A549 (cell line): ENCODE results near the gene CRNKL1. TPM values are rescaled to one million over a fixed set of nuclear protein-coding genes. Genes with fewer than 3 reads are reported as not detected.
A peak's percentile ranks its signal among the peaks of the same experiment; 100 is the strongest.

Experiments used
- ATAC-seq, 2 experiments: fragments of 200-7000 bp in 1 of 2; fragments of >200 bp in 1 of 2; cut with Nextera tagmentation in 1 of 2; cut with Tn5 transposase in 1 of 2; 3 replicates each; pipeline versions ENCODE4 v1.8.0 to v1.9.1; 2018 to 2020; ENCODE audit warnings: mild to moderate bottlenecking in 1 of 2, moderate library complexity in 1 of 2
- CTCF ChIA-PET: fragments of 300-600 bp; sonication (Branson Sonifier 250); formaldehyde crosslinking; extraction: SDS; loops from one replicate; lab custom pipeline; 2021; ENCODE audit warnings: antibody characterized with exemption, inconsistent platforms; lab: Yijun Ruan, JAX
- POLR2A ChIA-PET: fragments of 350-600 bp; formaldehyde crosslinking; extraction: SDS; loops from one replicate; lab custom pipeline; 2021; ENCODE audit warnings: antibody characterized with exemption, inconsistent platforms; lab: Yijun Ruan, JAX
- DNase-seq, 2 experiments: peaks; one replicate each; pipeline versions ENCODE4 v3.0.0 to v3.0.0-alpha.2; 2011 to 2016; ENCODE audit warnings: low read depth in 1 of 2, low spot score in 1 of 2
- FAIRE-seq: peaks from 2 replicates; lab custom pipeline; 2011; peaks lifted over from hg19 to GRCh38; lab: Jason Lieb, UNC
- H3K27ac ChIP-seq, 2 experiments: fragments of >200 bp; sonication (Bioruptor Twin); formaldehyde crosslinking; 3 replicates each; pipeline ENCODE4 v1.5.1; 2016 to 2017
- H3K4me1 ChIP-seq: fragments of >200 bp; sonication (Bioruptor Twin); formaldehyde crosslinking; 3 replicates; pipeline ENCODE4 v1.6.1; 2016
- H3K4me2 ChIP-seq: fragments of >200 bp; sonication (Bioruptor Twin); formaldehyde crosslinking; 3 replicates; pipeline ENCODE4 v1.6.1; 2016
- H3K4me3 ChIP-seq: fragments of >200 bp; sonication (Bioruptor Twin); formaldehyde crosslinking; 3 replicates; pipeline ENCODE4 v1.5.1; 2016
- H3K9me3 ChIP-seq: fragments of >200 bp; sonication (Bioruptor Twin); formaldehyde crosslinking; 3 replicates; pipeline ENCODE4 v1.6.1; 2016
- ATOH8 ChIP-seq: fragments of 250-450 bp; sonication (Bioruptor Pico); IDR thresholded peaks from 2 replicates; pipeline ENCODE4 v1.5.0; 2020; ENCODE audit warnings: low read depth, mild to moderate bottlenecking, moderate library complexity
- CEBPB ChIP-seq, 2 experiments: fragments of >200 bp in 1 of 2; sonication (Bioruptor Twin) in 1 of 2; formaldehyde crosslinking in 1 of 2; IDR thresholded peaks; 2 replicates each; pipeline ENCODE4 v1.6.1; 2012 to 2016
- EHMT2 ChIP-seq: fragments of 200-600 bp; sonication (generic); IDR thresholded peaks from 2 replicates; pipeline ENCODE4 v1.6.1; 2016; ENCODE audit warnings: antibody characterized with exemption, low read depth, mild to moderate bottlenecking, moderate library complexity
- FOSB ChIP-seq: fragments of 250-450 bp; sonication (Bioruptor Pico); IDR thresholded peaks from 2 replicates; pipeline ENCODE4 v1.5.0; 2020; ENCODE audit warnings: mild to moderate bottlenecking, moderate library complexity
- HES2 ChIP-seq: fragments of >200 bp; sonication (Bioruptor Twin); formaldehyde crosslinking; IDR thresholded peaks from 2 replicates; pipeline ENCODE4 v1.6.1; 2016
- JUNB ChIP-seq: fragments of >200 bp; sonication (Bioruptor Twin); formaldehyde crosslinking; IDR thresholded peaks from 2 replicates; pipeline ENCODE4 v1.6.1; 2016
- KDM5A ChIP-seq: fragments of 200-600 bp; sonication (generic); IDR thresholded peaks from 2 replicates; pipeline ENCODE4 v1.6.1; 2016; ENCODE audit warnings: antibody characterized with exemption, mild to moderate bottlenecking
- MAFK ChIP-seq: fragments of 450-650 bp; IDR thresholded peaks from 2 replicates; pipeline ENCODE4 v1.6.1; 2014; ENCODE audit not compliant: partially characterized antibody
- MAX ChIP-seq: IDR thresholded peaks from 2 replicates; pipeline ENCODE4 v1.6.1; 2012
- NFE2L2 ChIP-seq: fragments of 150-350 bp; conservative IDR thresholded peaks from 2 replicates; pipeline ENCODE4 v1.6.1; 2014; ENCODE audit warnings: low read length
- REST ChIP-seq: fragments of 200-600 bp; sonication (generic); IDR thresholded peaks from 2 replicates; pipeline ENCODE4 v1.6.1; 2016; ENCODE audit warnings: antibody characterized with exemption, mild to moderate bottlenecking, moderate library complexity
- TFCP2L1 ChIP-seq: fragments of 250-450 bp; sonication (Bioruptor Pico); IDR thresholded peaks from 2 replicates; pipeline ENCODE4 v1.5.0; 2021; ENCODE audit warnings: mild to moderate bottlenecking
- ZSCAN20 ChIP-seq: fragments of 250-450 bp; sonication (Bioruptor Pico); IDR thresholded peaks from 2 replicates; pipeline ENCODE4 v1.8.0; 2022; ENCODE audit warnings: mild to moderate bottlenecking, moderate library complexity
- WGBS: methylation state at CpG from one replicate; pipeline ENCODE4 v1.1.6; 2017; ENCODE audit errors: missing lambda C conversion rate; 5-methylcytosine and 5-hydroxymethylcytosine counted together
- polyA plus RNA-seq, 4 experiments: library from polyadenylated mRNA; depleted of rRNA in 3 of 4; stranded (reverse); fragments of >200 nt; fragmentation: RNase III in 1 of 4; extraction: RNeasy Plus Mini Kit Qiagen cat#74134 plus additional on column Dnase treatment in 1 of 4; gene quantifications; 2 replicates in 3 of 4; 3 replicates in 1 of 4; pipeline ENCODE4 v1.2.3, GENCODE V29; 2011 to 2017

CRNKL1 gene
- polyA plus RNA-seq, 2 of the 4 experiments (the other 2 are of a cell fraction) = 19.4 to 32.1 TPM

- no peaks in the 10 kb centered on the region for H3K4me1 ChIP-seq
- H3K4me3 ChIP-seq = no peak overlapping the region
- no peak for DNase-seq
- POLR2A ChIA-PET = no interaction called here
- H3K9me3 ChIP-seq = no peaks in the 10 kb centered on the region
- no peak overlapping the region for H3K27ac ChIP-seq
- no peak for FAIRE-seq
- CTCF ChIA-PET = interaction anchor here (0.8 to 2.4 kb wide), 4 partner anchors 9 to 371 kb away, joined by 3 to 6 read pairs (median 4); partner anchors contain the start of genes CFAP61 and CRNKL1
- ATAC-seq = peak; percentile 53 to 69; a peak in 5 of 6 replicates
- 43% methylated on average over 12 of the region's 12 CpGs for WGBS
- no peak for TF ChIP-seq KDM5A
- TF ChIP-seq REST = peak; percentile 54; the same call in 1 of the 2 replicates
- H3K4me2 ChIP-seq = no peak overlapping the region
These were observed 11.9 kb upstream of the CRNKL1 start for GRCh38 chr20:20063941-20064702.

GRCh38 chr20:20060234-20060998 is 8.2 kb upstream of the CRNKL1 start:
- ATAC-seq = 0 out of 6 replicates have a peak, but pooled peaks of 1 of the 2 experiments have one; percentile 21
- FAIRE-seq = peak; percentile 39
- ChIA-PET POLR2A (no interaction called here), CTCF (interaction anchor here (0.6 to 1.6 kb wide), 2 partner anchors 13 to 29 kb away, joined by 3 to 4 read pairs; no protein-coding TSS in a partner anchor)
- Histone ChIP-seq H3K4me3 (no peak overlapping the region), H3K4me2 (no peak overlapping the region), H3K27ac (no peak overlapping the region)
- 63% methylated on average over 6 of the region's 6 CpGs for WGBS
- no peak for TF ChIP-seq HES2
- TF ChIP-seq TFCP2L1 (CRISPR knock-in tag) = no peak
- TF ChIP-seq ZSCAN20 = no peak
- peak; percentile 32 for TF ChIP-seq MAFK
- no peak for TF ChIP-seq EHMT2
- TF ChIP-seq NFE2L2 = peak; percentile 62
- no peak for TF ChIP-seq MAX
- TF ChIP-seq ATOH8 (CRISPR knock-in tag) = no peak
- TF ChIP-seq, all 56 proteins: peak for 2
- Histone ChIP-seq H3K4me1 (no peaks in the 10 kb centered on the region), H3K9me3 (no peaks in the 10 kb centered on the region)
- no peak for DNase-seq

GRCh38 chr20:20051767-20052073 is 546 bp downstream of the CRNKL1 start:
- 4% methylated on average over 13 of the region's 13 CpGs for WGBS
- peak overlapping the region; percentile 97 for H3K4me2 ChIP-seq
- TF ChIP-seq JUNB (no peak), CEBPB (IDR thresholded peaks at IDR 0.05) (no peak), FOSB (CRISPR knock-in tag) (no peak)
- ChIA-PET POLR2A (interaction anchor here (1.8 kb wide), 1 partner anchor 35 kb away, joined by 26 read pairs; the partner anchor contains the start of gene NAA20), CTCF (interaction anchor here (0.9 to 3.1 kb wide), 2 partner anchors 16 to 34 kb away, joined by 3 to 18 read pairs; partner anchors contain the start of gene NAA20)
- peak overlapping the region; percentile 97 for H3K4me3 ChIP-seq
- peaks cover 13% of the 10 kb centered on the region; the same call in 2 of the 3 replicates for H3K4me1 ChIP-seq
- DNase-seq (no peak), FAIRE-seq (no peak), ATAC-seq (peak; percentile 45 to 60; a peak in 5 of 6 replicates)
- peak overlapping the region; percentile 85 to 88 for H3K27ac ChIP-seq
- no peaks in the 10 kb centered on the region for H3K9me3 ChIP-seq
